ENCODE measurements around the gene ASTN1. TPM values are rescaled to one million over a fixed set of nuclear protein-coding genes. Genes with fewer than 3 reads are reported as not detected.
"Not testable (repeated sequence)": the region's sequence is repeated elsewhere in the genome, so short reads cannot be mapped to it uniquely, and the experiment has no call there.

Gene ASTN1
- total and polyA plus RNA-seq, 9 donors = 1.1 to 14.8 (median 2.7) TPM

GRCh38 chr1:177080564-177080963 is 83.9 kb downstream of the ASTN1 start:
- Histone ChIP-seq H3K27me3 (no peaks in the 10 kb centered on the region), H3K4me3 (no peak overlapping the region), H3K36me3 (no peaks in the 10 kb centered on the region), H3K9me3 (no peaks in the 10 kb centered on the region), H3K27ac (no peak overlapping the region), H3K4me1 (ENCODE audit: insufficient read depth) (peaks cover 2% of the 10 kb centered on the region)
- TF ChIP-seq POLR2A (IDR thresholded peaks at IDR 0.05) (no peak), EP300 (IDR thresholded peaks at IDR 0.05) (no peak)
- TF ChIP-seq, protein P1, sequence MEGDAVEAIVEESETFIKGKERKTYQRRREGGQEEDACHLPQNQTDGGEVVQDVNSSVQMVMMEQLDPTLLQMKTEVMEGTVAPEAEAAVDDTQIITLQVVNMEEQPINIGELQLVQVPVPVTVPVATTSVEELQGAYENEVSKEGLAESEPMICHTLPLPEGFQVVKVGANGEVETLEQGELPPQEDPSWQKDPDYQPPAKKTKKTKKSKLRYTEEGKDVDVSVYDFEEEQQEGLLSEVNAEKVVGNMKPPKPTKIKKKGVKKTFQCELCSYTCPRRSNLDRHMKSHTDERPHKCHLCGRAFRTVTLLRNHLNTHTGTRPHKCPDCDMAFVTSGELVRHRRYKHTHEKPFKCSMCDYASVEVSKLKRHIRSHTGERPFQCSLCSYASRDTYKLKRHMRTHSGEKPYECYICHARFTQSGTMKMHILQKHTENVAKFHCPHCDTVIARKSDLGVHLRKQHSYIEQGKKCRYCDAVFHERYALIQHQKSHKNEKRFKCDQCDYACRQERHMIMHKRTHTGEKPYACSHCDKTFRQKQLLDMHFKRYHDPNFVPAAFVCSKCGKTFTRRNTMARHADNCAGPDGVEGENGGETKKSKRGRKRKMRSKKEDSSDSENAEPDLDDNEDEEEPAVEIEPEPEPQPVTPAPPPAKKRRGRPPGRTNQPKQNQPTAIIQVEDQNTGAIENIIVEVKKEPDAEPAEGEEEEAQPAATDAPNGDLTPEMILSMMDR (IDR thresholded peaks at IDR 0.05) = no peak
- WGBS, 3 donors = 82 to 88% (median 86%) methylated on average over 4 of the region's 4 CpGs
- DNase-seq = no peak
- intact Hi-C loops (cut with DNase I) = no loop called here

GRCh38 chr1:177077734-177078499 is 86.6 kb downstream of the ASTN1 start:
- H3K27ac ChIP-seq = no peak overlapping the region
- 80 to 83% (median 81%) methylated on average over 4 of the region's 4 CpGs for WGBS, 3 donors
- no peaks in the 10 kb centered on the region for H3K27me3 ChIP-seq
- no peaks in the 10 kb centered on the region for H3K9me3 ChIP-seq
- H3K4me1 ChIP-seq (ENCODE audit: insufficient read depth) = no peaks in the 10 kb centered on the region
- intact Hi-C loops (cut with DNase I) = no loop called here
- no peak for DNase-seq
- no peaks in the 10 kb centered on the region for H3K36me3 ChIP-seq
- TF ChIP-seq EP300 (IDR thresholded peaks at IDR 0.05) (no peak), POLR2A (IDR thresholded peaks at IDR 0.05) (no peak)
- TF ChIP-seq, protein P1 (IDR thresholded peaks at IDR 0.05) = no peak
- no peak overlapping the region for H3K4me3 ChIP-seq

GRCh38 chr1:177077006-177077405 is 87.5 kb downstream of the ASTN1 start:
- intact Hi-C loops (cut with DNase I) = no loop called here
- no peak overlapping the region for H3K4me3 ChIP-seq
- TF ChIP-seq POLR2A (IDR thresholded peaks at IDR 0.05) (no peak), EP300 (IDR thresholded peaks at IDR 0.05) (no peak)
- TF ChIP-seq, protein P1 (IDR thresholded peaks at IDR 0.05) = no peak
- WGBS, 3 donors = 86 to 93% (median 89%) methylated on average over 8 of the region's 8 CpGs
- H3K36me3 ChIP-seq = no peaks in the 10 kb centered on the region
- H3K4me1 ChIP-seq (ENCODE audit: insufficient read depth) = no peaks in the 10 kb centered on the region
- no peaks in the 10 kb centered on the region for H3K27me3 ChIP-seq
- DNase-seq = no peak
- H3K9me3 ChIP-seq = no peaks in the 10 kb centered on the region
- no peak overlapping the region for H3K27ac ChIP-seq

DNA sequence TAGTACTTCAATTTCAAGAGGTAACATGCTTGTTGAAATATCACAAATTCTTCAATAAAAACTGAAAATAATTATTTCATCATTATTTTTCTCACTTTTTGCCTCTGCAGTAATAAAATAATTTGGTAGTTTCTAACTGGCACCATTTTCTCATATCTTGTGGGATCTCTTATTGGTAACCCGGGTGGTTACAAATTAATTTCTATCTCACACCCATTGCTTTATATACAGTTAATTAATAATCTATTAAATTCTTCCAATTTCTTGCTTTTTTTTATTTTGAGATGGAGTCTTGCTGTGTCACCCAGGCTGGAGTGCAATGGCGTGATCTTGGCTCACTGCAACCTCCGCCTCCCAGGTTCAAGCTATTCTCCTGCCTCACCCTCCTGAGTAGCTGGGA is 89.7 kb downstream of the ASTN1 start:
- H3K4me1 ChIP-seq (ENCODE audit: insufficient read depth); H3K4me3 ChIP-seq; H3K9me3 ChIP-seq; H3K27me3 ChIP-seq; intact Hi-C loops (cut with DNase I); H3K36me3 ChIP-seq; DNase-seq; H3K27ac ChIP-seq: not testable (repeated sequence)
- WGBS, 3 donors = 92 to 95% (median 94%) methylated on average over 3 of the region's 3 CpGs

- Histone ChIP-seq H3K4me3 (no peak overlapping the region), H3K9me3 (no peaks in the 10 kb centered on the region), H3K27me3 (no peaks in the 10 kb centered on the region), H3K4me1 (ENCODE audit: insufficient read depth) (no peaks in the 10 kb centered on the region), H3K36me3 (no peaks in the 10 kb centered on the region), H3K27ac (no peak overlapping the region)
- 66 to 72% (median 70%) methylated on average over 3 of the region's 3 CpGs for WGBS, 3 donors
- intact Hi-C loops (cut with DNase I) = no loop called here
- DNase-seq = no peak
- no peak for TF ChIP-seq EP300 (IDR thresholded peaks at IDR 0.05)
- TF ChIP-seq POLR2A (IDR thresholded peaks at IDR 0.05) = no peak
- TF ChIP-seq, protein P1 (IDR thresholded peaks at IDR 0.05) = no peak
Observed at GRCh38 chr1:177069490-177069889, 95.0 kb downstream of the ASTN1 start.
